HEK293 (cell line): ENCODE results near the gene EVI5.

Experiments
- ATF2 ChIP-seq: fragments of 450-650 bp; formaldehyde crosslinking; IDR thresholded peaks from 2 replicates; pipeline ENCODE4 v1.5.1; 2016; ENCODE audit warnings: missing biosample characterization, missing genetic modification characterization, low read depth
- CTCF ChIP-seq: fragments of 450-650 bp; formaldehyde crosslinking; IDR thresholded peaks from 2 replicates; pipeline ENCODE4 v1.5.1; 2016; ENCODE audit warnings: missing biosample characterization, missing genetic modification characterization
- TCF7L2 ChIP-seq: IDR thresholded peaks from 2 replicates; pipeline ENCODE4 v1.6.1; 2011; ENCODE audit warnings: low read depth, mild to moderate bottlenecking, inconsistent platforms, low read length, moderate library complexity, borderline replicate concordance
- ZBTB49 ChIP-seq: fragments of 450-650 bp; formaldehyde crosslinking; IDR thresholded peaks from 2 replicates; pipeline ENCODE4 v1.5.1; 2016; ENCODE audit warnings: missing biosample characterization, missing genetic modification characterization, low read depth
- ZNF10 ChIP-seq: fragments of 450-650 bp; formaldehyde crosslinking; IDR thresholded peaks from 2 replicates; pipeline ENCODE4 v1.5.1; 2017; ENCODE audit warnings: missing biosample characterization, missing genetic modification characterization
- ZNF121 ChIP-seq: fragments of 450-650 bp; formaldehyde crosslinking; IDR thresholded peaks from 2 replicates; pipeline ENCODE4 v1.5.1; 2016; ENCODE audit warnings: missing biosample characterization, missing genetic modification characterization
- ZNF202 ChIP-seq: fragments of 450-650 bp; formaldehyde crosslinking; IDR thresholded peaks from 2 replicates; pipeline ENCODE4 v1.5.1; 2016; ENCODE audit warnings: missing biosample characterization, missing genetic modification characterization, borderline replicate concordance
- ZNF24 ChIP-seq: fragments of 450-650 bp; formaldehyde crosslinking; IDR thresholded peaks from 2 replicates; pipeline ENCODE4 v1.5.1; 2016; ENCODE audit warnings: missing biosample characterization, missing genetic modification characterization
- ZNF629 ChIP-seq: fragments of 450-650 bp; formaldehyde crosslinking; IDR thresholded peaks from 2 replicates; pipeline ENCODE4 v1.5.1; 2017; ENCODE audit warnings: missing biosample characterization, missing genetic modification characterization
- ZNF654 ChIP-seq: fragments of 450-650 bp; formaldehyde crosslinking; IDR thresholded peaks from 2 replicates; pipeline ENCODE4 v1.5.1; 2016; ENCODE audit warnings: low read depth, missing biosample characterization, missing genetic modification characterization
- ZSCAN23 ChIP-seq: fragments of 450-650 bp; formaldehyde crosslinking; IDR thresholded peaks from 2 replicates; pipeline ENCODE4 v1.5.1; 2016; ENCODE audit warnings: missing biosample characterization, missing genetic modification characterization

GRCh38 chr1:92759361-92759760, 25.5 kb downstream of the EVI5 start:
- TF ChIP-seq ATF2 (no peak), ZNF629 (tag by site-specific recombination) (no peak), CTCF (tag by site-specific recombination) (no peak), ZNF654 (tag by site-specific recombination) (no peak), ZNF10 (no peak), TCF7L2 (no peak), ZBTB49 (tag by site-specific recombination) (no peak), ZSCAN23 (tag by site-specific recombination) (no peak), ZNF121 (tag by site-specific recombination) (no peak), ZNF202 (tag by site-specific recombination) (no peak), ZNF24 (no peak)
